Measurements from ENCODE around the gene LRRC25.
"Not testable (repeated sequence)": the region's sequence is repeated elsewhere in the genome, so short reads cannot be mapped to it uniquely, and the experiment has no call there.

Gene LRRC25

GRCh38 chr19:18362934-18363542 is 34.4 kb downstream of the LRRC25 start:
- Histone ChIP-seq H4K8ac (ENCODE audit: low read depth, low read length) (no peak overlapping the region), H3K9ac (ENCODE audit: low read length) (no peak overlapping the region), H2AK5ac (ENCODE audit: low read length) (peak overlapping the region; percentile 88), H2BK15ac (replicated peaks; ENCODE audit: low read depth) (no peak overlapping the region), H3K23ac (ENCODE audit: low read length) (no peak overlapping the region), H3K4me2 (ENCODE audit: low read length) (no peak overlapping the region), H3K79me1 (ENCODE audit: low read length) (no peaks in the 10 kb centered on the region), H2BK5ac (ENCODE audit: low read length) (peak overlapping the region; percentile 41), H3K79me2 (ENCODE audit: control insufficient read depth, insufficient read depth, low read length) (no peaks in the 10 kb centered on the region), H3K36me3 (ENCODE audit: control insufficient read depth, insufficient read depth, low read length) (no peaks in the 10 kb centered on the region), H3K4me1 (ENCODE audit: control insufficient read depth, low read depth, low read length) (peaks cover 4% of the 10 kb centered on the region), H3K27ac (ENCODE audit: low read depth, low read length) (peak overlapping the region; percentile 20), H2BK120ac (ENCODE audit: low read depth, low read length) (peak overlapping the region; percentile 6), H3K4me3 (ENCODE audit: low read length) (no peak overlapping the region), H3K4ac (ENCODE audit: low read depth, low read length) (peak overlapping the region; percentile 41), H3K27me3 (ENCODE audit: insufficient read depth, low read length, poor library complexity) (no peaks in the 10 kb centered on the region), H3K18ac (ENCODE audit: low read length) (peak overlapping the region; percentile 82), H4K5ac (ENCODE audit: low read length) (no peak overlapping the region), H3K56ac (ENCODE audit: low read length) (peak overlapping the region; percentile 49)
- no peak for DNase-seq
- no CpG with 5 or more reads among the region's 17 CpGs for WGBS (ENCODE audit: extremely low coverage, insufficient coverage, low lambda C conversion rate)

DNA sequence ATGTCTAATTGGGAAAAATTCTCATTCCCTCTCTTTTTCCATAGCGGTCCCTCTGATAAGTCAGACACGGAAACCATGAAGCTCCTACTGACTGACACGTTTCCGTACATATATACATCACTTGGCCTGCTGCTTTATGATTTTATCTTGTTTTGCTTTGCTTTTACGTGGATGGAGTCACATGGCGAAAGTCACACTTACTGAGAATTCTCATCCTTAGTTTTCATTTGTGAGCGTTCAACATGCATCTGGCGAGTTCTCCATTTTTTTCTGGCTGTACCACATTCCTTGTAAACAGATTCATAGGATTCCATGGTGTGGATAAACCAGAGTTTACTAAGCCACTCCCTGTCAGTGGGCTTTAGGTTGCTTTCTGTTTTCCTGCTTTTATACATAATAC is 35.8 kb downstream of the LRRC25 start:
- H3K56ac ChIP-seq (ENCODE audit: low read length) = no peak overlapping the region
- H3K9ac ChIP-seq (ENCODE audit: low read length) = no peak overlapping the region
- no CpG with 5 or more reads among the region's 8 CpGs for WGBS (ENCODE audit: extremely low coverage, insufficient coverage, low lambda C conversion rate)

GRCh38 chr19:18357041-18357440 is 40.4 kb downstream of the LRRC25 start:
- Histone ChIP-seq H3K79me1 (ENCODE audit: low read length) (no peaks in the 10 kb centered on the region), H2BK120ac (ENCODE audit: low read depth, low read length) (no peak overlapping the region), H3K9ac (ENCODE audit: low read length) (no peak overlapping the region), H3K56ac (ENCODE audit: low read length) (no peak overlapping the region), H3K4me1 (ENCODE audit: control insufficient read depth, low read depth, low read length) (no peaks in the 10 kb centered on the region), H3K23ac (ENCODE audit: low read length) (no peak overlapping the region), H3K27ac (ENCODE audit: low read depth, low read length) (no peak overlapping the region), H3K36me3 (ENCODE audit: control insufficient read depth, insufficient read depth, low read length) (no peaks in the 10 kb centered on the region), H3K27me3 (ENCODE audit: insufficient read depth, low read length, poor library complexity) (no peaks in the 10 kb centered on the region), H2BK15ac (replicated peaks; ENCODE audit: low read depth) (no peak overlapping the region), H3K79me2 (ENCODE audit: control insufficient read depth, insufficient read depth, low read length) (no peaks in the 10 kb centered on the region), H3K18ac (ENCODE audit: low read length) (no peak overlapping the region), H2BK5ac (ENCODE audit: low read length) (no peak overlapping the region), H3K4me2 (ENCODE audit: low read length) (no peak overlapping the region), H3K4me3 (ENCODE audit: low read length) (no peak overlapping the region), H2AK5ac (ENCODE audit: low read length) (no peak overlapping the region), H4K8ac (ENCODE audit: low read depth, low read length) (no peak overlapping the region), H4K5ac (ENCODE audit: low read length) (no peak overlapping the region), H3K4ac (ENCODE audit: low read depth, low read length) (no peak overlapping the region)
- no peak for DNase-seq
- no CpG with 5 or more reads among the region's 3 CpGs for WGBS (ENCODE audit: extremely low coverage, insufficient coverage, low lambda C conversion rate)

More for the DNA sequence above, 35.8 kb downstream of the LRRC25 start:
- H4K5ac ChIP-seq (ENCODE audit: low read length) = no peak overlapping the region
- no peaks in the 10 kb centered on the region for H3K36me3 ChIP-seq (ENCODE audit: control insufficient read depth, insufficient read depth, low read length)
- H3K27me3 ChIP-seq (ENCODE audit: insufficient read depth, low read length, poor library complexity) = no peaks in the 10 kb centered on the region
- no peak overlapping the region for H3K4ac ChIP-seq (ENCODE audit: low read depth, low read length)
- H2BK15ac ChIP-seq (replicated peaks; ENCODE audit: low read depth) = no peak overlapping the region
- no peak overlapping the region for H2BK5ac ChIP-seq (ENCODE audit: low read length)
- no peak overlapping the region for H4K8ac ChIP-seq (ENCODE audit: low read depth, low read length)
- H3K4me3 ChIP-seq (ENCODE audit: low read length) = no peak overlapping the region
- no peak overlapping the region for H3K4me2 ChIP-seq (ENCODE audit: low read length)
- no peaks in the 10 kb centered on the region for H3K79me1 ChIP-seq (ENCODE audit: low read length)
- H3K79me2 ChIP-seq (ENCODE audit: control insufficient read depth, insufficient read depth, low read length) = no peaks in the 10 kb centered on the region
- no peak overlapping the region for H2BK120ac ChIP-seq (ENCODE audit: low read depth, low read length)
- no peak overlapping the region for H3K23ac ChIP-seq (ENCODE audit: low read length)
- H3K4me1 ChIP-seq (ENCODE audit: control insufficient read depth, low read depth, low read length) = peaks cover 4% of the 10 kb centered on the region
- no peak overlapping the region for H3K27ac ChIP-seq (ENCODE audit: low read depth, low read length)
- H2AK5ac ChIP-seq (ENCODE audit: low read length) = no peak overlapping the region
- no peak overlapping the region for H3K18ac ChIP-seq (ENCODE audit: low read length)
- DNase-seq = no peak

DNA sequence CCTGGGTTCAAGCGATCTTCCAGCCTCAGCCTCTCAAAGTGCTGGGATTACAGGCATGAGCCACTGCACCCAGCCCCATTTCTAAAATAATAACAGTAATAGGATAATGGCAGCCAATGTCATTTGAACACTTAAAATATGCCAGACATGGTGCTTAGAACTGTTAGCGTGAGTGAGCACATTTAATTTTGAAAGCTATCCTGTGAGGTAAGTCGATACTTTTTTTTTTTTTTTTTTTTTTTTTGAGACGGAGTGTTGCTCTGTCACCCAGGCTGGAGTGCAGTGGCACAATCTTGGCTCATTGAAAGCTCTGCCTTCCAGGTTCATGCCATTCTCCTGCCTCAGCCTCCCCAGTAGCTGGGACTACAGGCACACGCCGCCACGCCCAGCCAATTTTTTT is 42.7 kb downstream of the LRRC25 start:
- not testable (repeated sequence) for H2BK120ac ChIP-seq (ENCODE audit: low read depth, low read length); H3K4me3 ChIP-seq (ENCODE audit: low read length); H2BK15ac ChIP-seq (replicated peaks; ENCODE audit: low read depth); H4K8ac ChIP-seq (ENCODE audit: low read depth, low read length); H3K79me2 ChIP-seq (ENCODE audit: control insufficient read depth, insufficient read depth, low read length); H3K79me1 ChIP-seq (ENCODE audit: low read length); H3K27ac ChIP-seq (ENCODE audit: low read depth, low read length); H4K5ac ChIP-seq (ENCODE audit: low read length); H3K56ac ChIP-seq (ENCODE audit: low read length); H3K18ac ChIP-seq (ENCODE audit: low read length); H3K4me1 ChIP-seq (ENCODE audit: control insufficient read depth, low read depth, low read length); H3K4me2 ChIP-seq (ENCODE audit: low read length); H3K23ac ChIP-seq (ENCODE audit: low read length); H3K4ac ChIP-seq (ENCODE audit: low read depth, low read length); DNase-seq; H3K36me3 ChIP-seq (ENCODE audit: control insufficient read depth, insufficient read depth, low read length); H3K27me3 ChIP-seq (ENCODE audit: insufficient read depth, low read length, poor library complexity); H2AK5ac ChIP-seq (ENCODE audit: low read length); H3K9ac ChIP-seq (ENCODE audit: low read length); H2BK5ac ChIP-seq (ENCODE audit: low read length)
- WGBS (ENCODE audit: extremely low coverage, insufficient coverage, low lambda C conversion rate) = no CpG with 5 or more reads among the region's 7 CpGs

DNA sequence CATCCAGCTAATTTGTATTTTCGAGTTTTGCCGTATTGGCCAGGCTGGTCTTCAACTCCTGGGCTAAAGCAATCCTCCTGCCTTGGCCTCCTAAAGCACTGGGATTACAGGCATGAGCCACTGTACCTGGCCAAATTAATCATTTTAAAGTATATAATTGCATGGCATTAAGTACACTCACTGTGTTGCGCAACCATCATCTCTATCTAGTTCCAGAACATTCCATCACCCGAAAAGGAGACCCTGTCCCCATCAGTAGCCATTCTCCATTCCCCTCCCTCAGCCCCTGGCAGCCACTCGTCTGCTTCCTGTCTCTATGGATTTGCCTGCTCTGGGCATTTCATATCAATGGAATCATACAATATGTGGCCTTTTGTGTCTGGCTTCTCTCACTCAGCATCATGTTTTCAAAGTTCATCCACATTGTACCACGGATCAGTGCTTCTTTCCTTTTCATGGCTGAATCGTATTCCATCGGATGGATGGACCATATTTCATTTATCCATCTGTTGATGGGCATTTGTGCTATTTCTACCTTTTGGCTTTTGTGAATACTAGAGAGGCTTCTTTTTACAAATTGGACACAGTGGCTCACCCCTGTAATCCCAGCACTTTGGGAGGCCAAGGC is 43.9 kb downstream of the LRRC25 start:
- no peaks in the 10 kb centered on the region for H3K79me2 ChIP-seq (ENCODE audit: control insufficient read depth, insufficient read depth, low read length)
- no peak overlapping the region for H3K4me3 ChIP-seq (ENCODE audit: low read length)
- no peaks in the 10 kb centered on the region for H3K27me3 ChIP-seq (ENCODE audit: insufficient read depth, low read length, poor library complexity)
- H3K4ac ChIP-seq (ENCODE audit: low read depth, low read length) = no peak overlapping the region
- no CpG with 5 or more reads among the region's 8 CpGs for WGBS (ENCODE audit: extremely low coverage, insufficient coverage, low lambda C conversion rate)
- no peak overlapping the region for H2BK5ac ChIP-seq (ENCODE audit: low read length)
- no peak overlapping the region for H4K5ac ChIP-seq (ENCODE audit: low read length)
- H3K27ac ChIP-seq (ENCODE audit: low read depth, low read length) = no peak overlapping the region
- H3K56ac ChIP-seq (ENCODE audit: low read length) = no peak overlapping the region
- no peak overlapping the region for H3K23ac ChIP-seq (ENCODE audit: low read length)
- H3K4me2 ChIP-seq (ENCODE audit: low read length) = no peak overlapping the region
- no peak overlapping the region for H2BK15ac ChIP-seq (replicated peaks; ENCODE audit: low read depth)
- H3K36me3 ChIP-seq (ENCODE audit: control insufficient read depth, insufficient read depth, low read length) = peaks cover 1% of the 10 kb centered on the region
- H4K8ac ChIP-seq (ENCODE audit: low read depth, low read length) = no peak overlapping the region
- H3K4me1 ChIP-seq (ENCODE audit: control insufficient read depth, low read depth, low read length) = no peaks in the 10 kb centered on the region
- H2BK120ac ChIP-seq (ENCODE audit: low read depth, low read length) = no peak overlapping the region
- H2AK5ac ChIP-seq (ENCODE audit: low read length) = no peak overlapping the region
- no peaks in the 10 kb centered on the region for H3K79me1 ChIP-seq (ENCODE audit: low read length)
- DNase-seq = no peak
- H3K9ac ChIP-seq (ENCODE audit: low read length) = no peak overlapping the region
- H3K18ac ChIP-seq (ENCODE audit: low read length) = no peak overlapping the region

DNA sequence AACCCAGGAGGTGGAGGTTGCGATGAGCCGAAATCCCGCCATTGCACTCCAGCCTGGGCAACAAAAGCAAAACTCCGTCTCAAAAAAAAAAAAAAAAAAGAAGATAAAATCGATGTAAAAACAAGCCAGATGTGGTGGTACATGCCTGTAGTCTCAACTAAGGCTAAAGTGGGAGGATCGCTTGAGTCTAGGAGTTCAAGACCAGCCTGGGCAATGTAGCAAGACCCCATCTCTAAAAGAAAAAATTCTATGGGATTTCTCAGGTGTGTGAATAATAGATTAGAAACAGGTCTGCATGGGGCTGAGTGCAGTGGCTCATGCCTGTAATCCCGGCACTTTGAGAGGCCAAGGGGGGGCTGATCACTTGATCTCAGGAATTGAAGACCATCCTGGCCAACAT is 45.9 kb downstream of the LRRC25 start:
- H3K79me2 ChIP-seq (ENCODE audit: control insufficient read depth, insufficient read depth, low read length) = no peaks in the 10 kb centered on the region
- H3K4me3 ChIP-seq (ENCODE audit: low read length) = no peak overlapping the region
- no peak overlapping the region for H3K4me2 ChIP-seq (ENCODE audit: low read length)
- H2BK120ac ChIP-seq (ENCODE audit: low read depth, low read length) = no peak overlapping the region
- H3K27ac ChIP-seq (ENCODE audit: low read depth, low read length) = no peak overlapping the region
- H2AK5ac ChIP-seq (ENCODE audit: low read length) = no peak overlapping the region
- no peak overlapping the region for H2BK15ac ChIP-seq (replicated peaks; ENCODE audit: low read depth)
- WGBS (ENCODE audit: extremely low coverage, insufficient coverage, low lambda C conversion rate) = no CpG with 5 or more reads among the region's 7 CpGs
- H3K4ac ChIP-seq (ENCODE audit: low read depth, low read length) = no peak overlapping the region
- peaks cover 1% of the 10 kb centered on the region for H3K36me3 ChIP-seq (ENCODE audit: control insufficient read depth, insufficient read depth, low read length)
- H4K5ac ChIP-seq (ENCODE audit: low read length) = no peak overlapping the region
- DNase-seq = no peak
- H3K23ac ChIP-seq (ENCODE audit: low read length) = no peak overlapping the region
- no peaks in the 10 kb centered on the region for H3K79me1 ChIP-seq (ENCODE audit: low read length)
- no peak overlapping the region for H3K56ac ChIP-seq (ENCODE audit: low read length)
- H3K18ac ChIP-seq (ENCODE audit: low read length) = no peak overlapping the region
- no peak overlapping the region for H4K8ac ChIP-seq (ENCODE audit: low read depth, low read length)
- no peaks in the 10 kb centered on the region for H3K27me3 ChIP-seq (ENCODE audit: insufficient read depth, low read length, poor library complexity)
- H2BK5ac ChIP-seq (ENCODE audit: low read length) = no peak overlapping the region
- no peak overlapping the region for H3K9ac ChIP-seq (ENCODE audit: low read length)
- H3K4me1 ChIP-seq (ENCODE audit: control insufficient read depth, low read depth, low read length) = no peaks in the 10 kb centered on the region
